Spleen (tissue), 11 donors: Measurements from ENCODE around the gene DDX60. TPM values are rescaled to one million over a fixed set of nuclear protein-coding genes. Genes with fewer than 3 reads are reported as not detected.

Experiments used
- DNase-seq: peaks from one replicate; pipeline ENCODE4 v3.0.0-alpha.2; 2020
- H3K27ac ChIP-seq, 8 donors: fragments of 200-600 bp; sonication (generic) in 7 of 8; 1 replicate in 4 of 8; 2 replicates in 4 of 8; pipeline versions ENCODE4 v1.5.0 to v1.8.0; 2016 to 2021; ENCODE audit warnings: inconsistent platforms in 4 of 8, mild to moderate bottlenecking in 4 of 8, moderate library complexity in 1 of 8
- H3K27me3 ChIP-seq, 7 donors: fragments of 200-600 bp; sonication (generic) in 6 of 7; replicated peaks in 1 of 7; 1 replicate in 4 of 7; 2 replicates in 3 of 7; pipeline versions ENCODE4 v1.5.0 to v1.8.0; 2016 to 2021; ENCODE audit warnings: inconsistent platforms in 3 of 7, mild to moderate bottlenecking in 1 of 7
- H3K36me3 ChIP-seq, 6 donors: fragments of 200-600 bp; sonication (generic) in 5 of 6; 1 replicate in 4 of 6; 2 replicates in 2 of 6; pipeline versions ENCODE4 v1.5.0 to v1.8.0; 2016 to 2021; ENCODE audit warnings: inconsistent platforms in 2 of 6
- H3K4me1 ChIP-seq, 6 donors: fragments of 200-600 bp; sonication (generic) in 5 of 6; 1 replicate in 3 of 6; 2 replicates in 3 of 6; pipeline versions ENCODE4 v1.5.0 to v1.8.0; 2016 to 2021; ENCODE audit warnings: inconsistent platforms in 3 of 6
- H3K4me3 ChIP-seq, 8 donors: fragments of 200-600 bp; sonication (generic) in 7 of 8; 1 replicate in 4 of 8; 2 replicates in 4 of 8; pipeline versions ENCODE4 v1.5.0 to v1.8.0; 2016 to 2021; ENCODE audit warnings: inconsistent platforms in 4 of 8, mild to moderate bottlenecking in 4 of 8, moderate library complexity in 2 of 8
- H3K9me3 ChIP-seq, 8 donors: fragments of 200-600 bp; sonication (generic) in 7 of 8; 1 replicate in 4 of 8; 2 replicates in 4 of 8; pipeline versions ENCODE4 v1.5.0 to v1.8.0; 2016 to 2021; ENCODE audit warnings: inconsistent platforms in 4 of 8
- POLR2A ChIP-seq, 3 donors: fragments of 450-650 bp; IDR thresholded peaks; one replicate each; pipeline ENCODE4 v1.5.1; 2017; ENCODE audit warnings: antibody characterized with exemption in 3 of 3, mild to moderate bottlenecking in 1 of 3
- POLR2AphosphoS5 ChIP-seq, 3 donors: sonication (generic); formaldehyde crosslinking; IDR thresholded peaks; one replicate each; pipeline ENCODE4 v1.5.1; 2017; ENCODE audit warnings: antibody characterized with exemption in 3 of 3
- WGBS, 5 donors: extraction: QIAGEN DNeasy Blood & Tissue Kit in 3 of 5; methylation state at CpG; one replicate each; pipeline versions ENCODE4 v1.1.5 to v1.1.7; 2013 to 2018; 5-methylcytosine and 5-hydroxymethylcytosine counted together
- intact Hi-C: fragments of 100-400 bp; cut with DNase I; formaldehyde crosslinking; loops from one replicate; pipeline ENCODE4 v1.15.0; 2023; ENCODE audit warnings: low total_unique reads
- polyA plus RNA-seq, 3 donors: library from polyadenylated mRNA; stranded (reverse); fragments of 200-250 nt; gene quantifications; one replicate each; pipeline ENCODE4 v1.2.1, GENCODE V29; 2013
- total RNA-seq, 7 donors: library from RNA; depleted of rRNA in 3 of 7; stranded (reverse); fragments of >200 nt in 3 of 7; fragmentation: NEBNext Ultra II Directional in 4 of 7; extraction: Animal tissue kit (Norgen Biotek cat#: 25700) in 4 of 7; gene quantifications; one replicate each; pipeline versions ENCODE4 v1.1.0 to v1.2.1, GENCODE V29; 2016 to 2021
- TF ChIP-seq, protein P1 (sequence below), 11 experiments: fragments of 200-600 bp in 7 of 11; fragments of 450-650 bp in 4 of 11; sonication (generic) in 4 of 11; IDR thresholded peaks in 8 of 11; conservative IDR thresholded peaks in 3 of 11; 1 replicate in 7 of 11; 2 replicates in 4 of 11; pipeline versions ENCODE4 v1.4.0 to v1.8.0; 2016 to 2021; ENCODE audit warnings: antibody characterized with exemption in 11 of 11, inconsistent platforms in 4 of 11, mild to moderate bottlenecking in 1 of 11
- donor health status: healthy with polysubstance abuse.
- donor health status: DM: no; HTN: no; CAD: no; lungs with moderate emphysema.
- donor health status: DM: no; HTN: no; CAD: no.
- donor health status: Bipolar disorder and iron deficiency.
- donor health status: healthy.
- donor health status: DM: no; HTN: no; CAD: no.
- donor health status: DM: yes; HTN: yes; CAD: no.

DDX60 gene
- total and polyA plus RNA-seq, 10 donors, result 7.5 to 56.2 (median 38.2) TPM

DNA sequence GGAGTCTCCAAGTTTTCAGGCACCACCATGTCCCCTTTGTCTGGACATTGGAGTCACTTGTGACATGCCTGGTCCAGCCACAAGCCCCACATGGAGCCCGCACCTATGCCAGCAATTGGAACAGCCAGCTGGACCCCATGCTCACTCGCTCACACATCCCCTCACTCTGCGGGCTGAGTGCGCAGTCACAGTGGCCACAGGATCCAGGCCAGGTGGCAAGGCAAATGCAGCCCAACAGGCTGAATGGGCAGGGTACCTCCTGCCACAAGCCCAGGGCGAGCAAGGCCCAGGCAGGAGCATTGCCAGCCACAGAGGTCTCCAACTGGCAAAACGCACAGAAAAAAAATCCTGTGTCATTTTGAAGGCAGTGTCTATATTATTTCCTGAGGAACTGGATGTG, 144.2 kb downstream of the DDX60 start:
- TF ChIP-seq, protein P1, sequence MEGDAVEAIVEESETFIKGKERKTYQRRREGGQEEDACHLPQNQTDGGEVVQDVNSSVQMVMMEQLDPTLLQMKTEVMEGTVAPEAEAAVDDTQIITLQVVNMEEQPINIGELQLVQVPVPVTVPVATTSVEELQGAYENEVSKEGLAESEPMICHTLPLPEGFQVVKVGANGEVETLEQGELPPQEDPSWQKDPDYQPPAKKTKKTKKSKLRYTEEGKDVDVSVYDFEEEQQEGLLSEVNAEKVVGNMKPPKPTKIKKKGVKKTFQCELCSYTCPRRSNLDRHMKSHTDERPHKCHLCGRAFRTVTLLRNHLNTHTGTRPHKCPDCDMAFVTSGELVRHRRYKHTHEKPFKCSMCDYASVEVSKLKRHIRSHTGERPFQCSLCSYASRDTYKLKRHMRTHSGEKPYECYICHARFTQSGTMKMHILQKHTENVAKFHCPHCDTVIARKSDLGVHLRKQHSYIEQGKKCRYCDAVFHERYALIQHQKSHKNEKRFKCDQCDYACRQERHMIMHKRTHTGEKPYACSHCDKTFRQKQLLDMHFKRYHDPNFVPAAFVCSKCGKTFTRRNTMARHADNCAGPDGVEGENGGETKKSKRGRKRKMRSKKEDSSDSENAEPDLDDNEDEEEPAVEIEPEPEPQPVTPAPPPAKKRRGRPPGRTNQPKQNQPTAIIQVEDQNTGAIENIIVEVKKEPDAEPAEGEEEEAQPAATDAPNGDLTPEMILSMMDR (IDR thresholded peaks at IDR 0.05 in 8 of 11, conservative IDR thresholded peaks at IDR 0.05 in 3 of 11), result no peak
- TF ChIP-seq POLR2A (IDR thresholded peaks at IDR 0.05) (no peak), POLR2AphosphoS5 (IDR thresholded peaks at IDR 0.05) (no peak)
- intact Hi-C loops, result no loop called here
- no peak for DNase-seq
- WGBS, 5 donors, result 76 to 90% (median 82%) methylated on average over 6 of the region's 6 CpGs
- no peaks in the 10 kb centered on the region for H3K9me3 ChIP-seq
- H3K27ac ChIP-seq, result no peak overlapping the region
- H3K4me3 ChIP-seq, result no peak overlapping the region
- no peaks in the 10 kb centered on the region for H3K4me1 ChIP-seq
- H3K27me3 ChIP-seq, result no peaks in the 10 kb centered on the region
- no peaks in the 10 kb centered on the region for H3K36me3 ChIP-seq

DNA sequence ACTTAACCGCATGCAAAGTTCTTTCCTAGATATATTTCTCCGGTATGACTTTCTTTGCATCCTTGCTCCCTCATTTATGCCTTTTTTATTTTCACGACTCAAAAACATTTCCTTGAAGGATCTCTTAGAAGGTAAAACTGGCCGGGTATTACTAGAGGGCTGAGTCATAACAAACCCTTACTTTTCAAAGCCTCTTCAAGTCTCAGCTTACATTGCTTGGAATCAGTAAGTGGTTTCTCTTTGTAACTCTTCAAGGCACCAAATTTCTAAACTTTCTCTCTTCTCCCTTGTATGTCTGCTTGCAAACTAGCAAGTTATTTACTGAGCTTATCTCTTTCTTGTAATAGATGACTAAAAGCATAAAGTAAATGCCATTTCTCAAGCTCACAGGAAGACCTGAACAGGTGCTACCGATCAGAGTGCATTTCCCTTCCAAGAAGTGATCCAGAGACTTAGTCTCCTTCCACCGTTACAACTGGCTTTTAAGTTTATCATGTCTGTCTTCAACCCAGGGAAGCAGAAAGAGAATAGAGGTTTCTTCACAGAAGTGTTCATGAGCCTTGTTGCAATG, 150.8 kb downstream of the DDX60 start:
- no peak for TF ChIP-seq POLR2AphosphoS5 (IDR thresholded peaks at IDR 0.05)
- TF ChIP-seq, protein P1 (IDR thresholded peaks at IDR 0.05 in 8 of 11, conservative IDR thresholded peaks at IDR 0.05 in 3 of 11), result no peak
- no peak for TF ChIP-seq POLR2A (IDR thresholded peaks at IDR 0.05)
- Histone ChIP-seq H3K9me3 (no peaks in the 10 kb centered on the region), H3K36me3 (no peaks in the 10 kb centered on the region), H3K4me1 (no peaks in the 10 kb centered on the region), H3K4me3 (no peak overlapping the region), H3K27me3 (no peaks in the 10 kb centered on the region), H3K27ac (no peak overlapping the region)
- intact Hi-C loops, result no loop called here
- 58 to 88% (median 83%) methylated on average over 6 of the region's 6 CpGs for WGBS, 5 donors
- no peak for DNase-seq

Other genes starting within 250 kb of the DDX60 start
- not detected for gene ANXA10, start 226.2 kb downstream of the DDX60 start, total RNA-seq
- gene ANXA10, start 226.2 kb downstream of the DDX60 start, polyA plus RNA-seq, result not detected
- gene DDX60L, start 161.7 kb upstream of the DDX60 start, total RNA-seq, result 10 to 100 TPM; 35.4 to 82.2 (median 60.5) TPM
- 10 to 100 TPM in 2 of 3 donors, 1 to 10 TPM in 1; 9.3 to 19.1 (median 16.5) TPM for gene DDX60L, start 161.7 kb upstream of the DDX60 start, polyA plus RNA-seq
- gene PALLD, start 178.3 kb upstream of the DDX60 start, total RNA-seq, result 100 to 1,000 TPM in 6 of 7 donors, 10 to 100 TPM in 1; 83.5 to 228 (median 183) TPM
- gene PALLD, start 178.3 kb upstream of the DDX60 start, polyA plus RNA-seq, result 10 to 100 TPM; 24.3 to 53.1 (median 35.8) TPM